Measurements from ENCODE around the gene OSBPL5. TPM values are rescaled to one million over a fixed set of nuclear protein-coding genes. Genes with fewer than 3 reads are reported as not detected.

The OSBPL5 gene
- total RNA-seq, 1 experiment from 2014 or later: 16.1 TPM

GRCh38 chr11:3145206-3145520 lies 19.9 kb downstream of the OSBPL5 start:
- H4K8ac ChIP-seq (replicated peaks; ENCODE audit: insufficient read length, low read depth, low read length): no peak overlapping the region
- H3K4me1 ChIP-seq (ENCODE audit: insufficient read depth, low read length): no peaks in the 10 kb centered on the region
- Mint-ChIP-seq H3K27me3 (ENCODE audit: low read depth) (no peaks in the 10 kb centered on the region), H3K9me3 (no peaks in the 10 kb centered on the region), H3K36me3 (ENCODE audit: insufficient read depth in 1 of 3, low read depth in 3 of 3) (no peaks in the 10 kb centered on the region), H3K27ac (no peak overlapping the region; a peak in 1 of 7 replicates), H3K4me1 (peaks cover 8 to 12% of the 10 kb centered on the region in 2 experiments; a peak in 3 of 4 replicates), H3K4me3 (no peak overlapping the region)
- H2BK120ac ChIP-seq (ENCODE audit: low read depth, low read length, poor library complexity, severe bottlenecking): no peak overlapping the region
- no peak overlapping the region for H3K27ac ChIP-seq (ENCODE audit: insufficient read length, low read depth, low read length)
- H2BK20ac ChIP-seq (ENCODE audit: low read depth, low read length, poor library complexity, severe bottlenecking): no peak overlapping the region
- no peak overlapping the region for H4K5ac ChIP-seq (ENCODE audit: insufficient read length, low read depth, low read length)
- H3K27me3 ChIP-seq (ENCODE audit: insufficient read depth, low read length): no peaks in the 10 kb centered on the region
- H3K79me2 ChIP-seq (ENCODE audit: insufficient read depth, low read length): no peaks in the 10 kb centered on the region
- H3K18ac ChIP-seq (ENCODE audit: insufficient read length, low read depth, low read length): no peak overlapping the region
- H4K91ac ChIP-seq (ENCODE audit: insufficient read length, low read depth, low read length): no peak overlapping the region
- H2BK12ac ChIP-seq (ENCODE audit: insufficient read length, low read depth, low read length): no peak overlapping the region
- H3K4ac ChIP-seq (ENCODE audit: low read depth, low read length): no peak overlapping the region
- no peaks in the 10 kb centered on the region for H3K23me2 ChIP-seq (ENCODE audit: insufficient read length, low read depth, low read length, poor library complexity, severe bottlenecking)
- H4K20me1 ChIP-seq (ENCODE audit: control insufficient read depth, insufficient read depth, insufficient read length): peaks cover 4% of the 10 kb centered on the region
- no peak overlapping the region for H2AK5ac ChIP-seq (ENCODE audit: insufficient read length, low read length)
- H3K9ac ChIP-seq (ENCODE audit: extremely low read depth, insufficient read length, low read length): no peak overlapping the region
- H2BK5ac ChIP-seq (ENCODE audit: insufficient read length, low read length): no peak overlapping the region
- WGBS (ENCODE audit: extremely low coverage, insufficient read length, low lambda C conversion rate): no CpG with 5 or more reads among the region's 6 CpGs
- H3T11ph ChIP-seq (ENCODE audit: low read length): no peak overlapping the region
- H2BK15ac ChIP-seq (ENCODE audit: low read depth, low read length): no peak overlapping the region
- H2AFZ ChIP-seq (ENCODE audit: low read length): no peak overlapping the region
- H3K79me1 ChIP-seq (ENCODE audit: insufficient read depth, low read depth, low read length, poor library complexity, severe bottlenecking): no peaks in the 10 kb centered on the region
- TF ChIP-seq CTCF (conservative IDR thresholded peaks at IDR 0.05): no peak
- H3K14ac ChIP-seq (ENCODE audit: insufficient read depth, low read length): peak overlapping the region; percentile 8; the same call in 1 of the 2 replicates
- no peaks in the 10 kb centered on the region for H3K9me3 ChIP-seq (ENCODE audit: control insufficient read depth, low read depth, low read length)
- no peak overlapping the region for H3K56ac ChIP-seq (ENCODE audit: insufficient read length, low read depth, low read length)
- no peak overlapping the region for H3K23ac ChIP-seq (ENCODE audit: insufficient read length, low read depth, low read length)
- H3K4me2 ChIP-seq (ENCODE audit: insufficient read depth, insufficient read length, low read length): no peak overlapping the region
- no peak for DNase-seq
